Measurements from ENCODE around the gene CHCHD2.
"Not testable (repeated sequence)": the region's sequence is repeated elsewhere in the genome, so short reads cannot be mapped to it uniquely, and the experiment has no call there.

CHCHD2 gene

GRCh38 chr7:56091591-56091990 is 14.7 kb downstream of the CHCHD2 start:
- no peak overlapping the region for H3K4me3 ChIP-seq (ENCODE audit: low read depth, low read length)
- TF ChIP-seq CTCF (IDR thresholded peaks at IDR 0.05; ENCODE audit: control insufficient read depth, extremely low read depth, insufficient read depth) = no peak
- DNase-seq (ENCODE audit: low read depth) = no peak

- TF ChIP-seq CTCF (IDR thresholded peaks at IDR 0.05; ENCODE audit: control insufficient read depth, extremely low read depth, insufficient read depth) = no peak
Measured at GRCh38 chr7:56087445-56087844, 18.8 kb downstream of the CHCHD2 start.

GRCh38 chr7:56086761-56087160 is 19.5 kb downstream of the CHCHD2 start:
- no peak overlapping the region for H3K4me3 ChIP-seq (ENCODE audit: low read depth, low read length)
- no peak for DNase-seq (ENCODE audit: low read depth)
- no peak for TF ChIP-seq CTCF (IDR thresholded peaks at IDR 0.05; ENCODE audit: control insufficient read depth, extremely low read depth, insufficient read depth)

More at GRCh38 chr7:56087445-56087844, 18.8 kb downstream of the CHCHD2 start:
- no peak overlapping the region for H3K4me3 ChIP-seq (ENCODE audit: low read depth, low read length)
- no peak for DNase-seq (ENCODE audit: low read depth)

- no peak overlapping the region for H3K4me3 ChIP-seq (ENCODE audit: low read depth, low read length)
- DNase-seq (ENCODE audit: low read depth) = no peak
- TF ChIP-seq CTCF (IDR thresholded peaks at IDR 0.05; ENCODE audit: control insufficient read depth, extremely low read depth, insufficient read depth) = no peak
Measured at GRCh38 chr7:56083150-56083785, 23.0 kb downstream of the CHCHD2 start.

GRCh38 chr7:56081626-56082340 is 24.5 kb downstream of the CHCHD2 start:
- H3K4me3 ChIP-seq (ENCODE audit: low read depth, low read length) = no peak overlapping the region
- TF ChIP-seq CTCF (IDR thresholded peaks at IDR 0.05; ENCODE audit: control insufficient read depth, extremely low read depth, insufficient read depth) = no peak
- DNase-seq (ENCODE audit: low read depth) = no peak

GRCh38 chr7:56080726-56081435 is 25.4 kb downstream of the CHCHD2 start:
- not testable (repeated sequence) for DNase-seq (ENCODE audit: low read depth); H3K4me3 ChIP-seq (ENCODE audit: low read depth, low read length)

GRCh38 chr7:56079450-56080185 is 26.7 kb downstream of the CHCHD2 start:
- peak; percentile 88 for TF ChIP-seq CTCF (IDR thresholded peaks at IDR 0.05; ENCODE audit: control insufficient read depth, extremely low read depth, insufficient read depth)
- peak; percentile 89 for DNase-seq (ENCODE audit: low read depth)
- 0 out of 2 replicates have a peak overlapping the region, but pooled peaks have one; percentile 5 for H3K4me3 ChIP-seq (ENCODE audit: low read depth, low read length)
